Measurements from ENCODE around the gene ZBTB17.

ZBTB17 gene

GRCh38 chr1:15947382-15948090 lies 28.4 kb downstream of the ZBTB17 start:
- Histone ChIP-seq H3K27me3 (ENCODE audit: insufficient read depth, poor library complexity, severe bottlenecking) (no peaks in the 10 kb centered on the region), H3K27ac (replicated peaks) (no peak overlapping the region), H3K4me3 (replicated peaks; ENCODE audit: insufficient read depth, low read length) (no peak overlapping the region)
- no peak for DNase-seq (ENCODE audit: low read depth in 1 of 2, low spot score in 1 of 2)
- TF ChIP-seq CTCF (IDR thresholded peaks at IDR 0.05; ENCODE audit: insufficient read depth, low read length) = no peak
- no peak for TF ChIP-seq GABPA (IDR thresholded peaks at IDR 0.05; ENCODE audit: low read depth)
- TF ChIP-seq SPI1 (IDR thresholded peaks at IDR 0.05; ENCODE audit: borderline replicate concordance, low read depth) = no peak
- TF ChIP-seq, protein P1, sequence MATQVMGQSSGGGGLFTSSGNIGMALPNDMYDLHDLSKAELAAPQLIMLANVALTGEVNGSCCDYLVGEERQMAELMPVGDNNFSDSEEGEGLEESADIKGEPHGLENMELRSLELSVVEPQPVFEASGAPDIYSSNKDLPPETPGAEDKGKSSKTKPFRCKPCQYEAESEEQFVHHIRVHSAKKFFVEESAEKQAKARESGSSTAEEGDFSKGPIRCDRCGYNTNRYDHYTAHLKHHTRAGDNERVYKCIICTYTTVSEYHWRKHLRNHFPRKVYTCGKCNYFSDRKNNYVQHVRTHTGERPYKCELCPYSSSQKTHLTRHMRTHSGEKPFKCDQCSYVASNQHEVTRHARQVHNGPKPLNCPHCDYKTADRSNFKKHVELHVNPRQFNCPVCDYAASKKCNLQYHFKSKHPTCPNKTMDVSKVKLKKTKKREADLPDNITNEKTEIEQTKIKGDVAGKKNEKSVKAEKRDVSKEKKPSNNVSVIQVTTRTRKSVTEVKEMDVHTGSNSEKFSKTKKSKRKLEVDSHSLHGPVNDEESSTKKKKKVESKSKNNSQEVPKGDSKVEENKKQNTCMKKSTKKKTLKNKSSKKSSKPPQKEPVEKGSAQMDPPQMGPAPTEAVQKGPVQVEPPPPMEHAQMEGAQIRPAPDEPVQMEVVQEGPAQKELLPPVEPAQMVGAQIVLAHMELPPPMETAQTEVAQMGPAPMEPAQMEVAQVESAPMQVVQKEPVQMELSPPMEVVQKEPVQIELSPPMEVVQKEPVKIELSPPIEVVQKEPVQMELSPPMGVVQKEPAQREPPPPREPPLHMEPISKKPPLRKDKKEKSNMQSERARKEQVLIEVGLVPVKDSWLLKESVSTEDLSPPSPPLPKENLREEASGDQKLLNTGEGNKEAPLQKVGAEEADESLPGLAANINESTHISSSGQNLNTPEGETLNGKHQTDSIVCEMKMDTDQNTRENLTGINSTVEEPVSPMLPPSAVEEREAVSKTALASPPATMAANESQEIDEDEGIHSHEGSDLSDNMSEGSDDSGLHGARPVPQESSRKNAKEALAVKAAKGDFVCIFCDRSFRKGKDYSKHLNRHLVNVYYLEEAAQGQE (IDR thresholded peaks at IDR 0.05; ENCODE audit: insufficient replicate concordance, low read depth) = no peak
- no peak for TF ChIP-seq POLR2AphosphoS5 (IDR thresholded peaks at IDR 0.05; ENCODE audit: low read depth)

DNA sequence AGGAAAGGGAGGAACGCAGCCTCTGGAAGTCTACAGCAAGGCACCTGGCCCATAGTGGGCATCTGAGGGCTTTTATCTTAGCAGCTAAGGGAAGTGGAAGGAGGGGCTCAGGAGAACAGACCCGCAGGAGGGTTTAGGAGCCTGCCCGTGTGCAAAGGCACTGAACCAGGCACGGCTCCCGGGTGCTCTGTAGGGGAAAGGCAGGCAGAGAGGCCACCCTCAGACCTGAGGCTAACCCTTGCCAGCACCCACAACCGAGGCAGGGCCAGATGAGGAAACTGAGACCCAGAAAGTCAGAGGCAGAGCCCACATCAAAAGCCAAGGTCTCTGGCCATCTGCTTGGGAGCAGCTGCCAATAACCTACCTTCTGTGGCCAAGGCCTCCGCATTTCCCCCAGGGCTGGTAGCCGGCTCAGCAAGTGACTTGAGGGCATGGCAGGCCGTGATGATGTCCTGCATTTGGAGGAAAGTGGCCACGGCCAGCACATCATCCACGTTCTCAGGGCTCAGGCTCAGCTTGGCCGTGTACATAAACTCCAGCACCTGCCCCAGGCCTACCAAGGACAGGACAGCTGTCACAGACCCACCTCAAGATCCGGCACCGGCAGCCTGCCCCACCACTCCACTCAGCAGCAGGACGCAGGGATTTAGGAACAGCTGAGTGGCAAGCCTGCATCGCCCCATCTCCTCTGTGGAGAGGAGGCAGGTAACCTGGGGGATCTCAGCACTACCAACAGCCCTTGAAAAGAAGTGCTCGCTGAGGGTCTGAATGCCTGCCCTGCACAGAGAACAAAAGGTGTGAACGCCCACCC lies 29.1 kb downstream of the ZBTB17 start:
- no peak for DNase-seq (ENCODE audit: low read depth in 1 of 2, low spot score in 1 of 2)

More for the DNA sequence above, 29.1 kb downstream of the ZBTB17 start:
- TF ChIP-seq GABPA (IDR thresholded peaks at IDR 0.05; ENCODE audit: low read depth) (no peak), POLR2AphosphoS5 (IDR thresholded peaks at IDR 0.05; ENCODE audit: low read depth) (no peak), CTCF (IDR thresholded peaks at IDR 0.05; ENCODE audit: insufficient read depth, low read length) (no peak), SPI1 (IDR thresholded peaks at IDR 0.05; ENCODE audit: borderline replicate concordance, low read depth) (no peak)
- TF ChIP-seq, protein P1 (IDR thresholded peaks at IDR 0.05; ENCODE audit: insufficient replicate concordance, low read depth) = no peak
- Histone ChIP-seq H3K27ac (replicated peaks) (no peak overlapping the region), H3K4me3 (replicated peaks; ENCODE audit: insufficient read depth, low read length) (no peak overlapping the region), H3K27me3 (ENCODE audit: insufficient read depth, poor library complexity, severe bottlenecking) (no peaks in the 10 kb centered on the region)
